Esophagus squamous epithelium (tissue), 5 donors: ENCODE data around the gene E2F4. TPM values are rescaled to one million over a fixed set of nuclear protein-coding genes. Genes with fewer than 3 reads are reported as not detected.

Experiments used
- DNase-seq: peaks from one replicate; lab custom pipeline; 2025; lab: John Stamatoyannopoulos, UW
- H3K27ac ChIP-seq, 4 donors: fragments of 200-600 bp; sonication (generic); one replicate each; pipeline ENCODE4 v1.5.1; 2016 to 2019; ENCODE audit warnings: mild to moderate bottlenecking in 1 of 4
- H3K27me3 ChIP-seq, 4 donors: fragments of 200-600 bp; sonication (generic); 1 replicate in 3 of 4; 2 replicates in 1 of 4; pipeline versions ENCODE4 v1.5.1 to v1.6.0; 2017 to 2021; ENCODE audit warnings: antibody characterized with exemption in 1 of 4
- H3K36me3 ChIP-seq, 3 donors: fragments of 200-600 bp; sonication (generic); one replicate each; pipeline ENCODE4 v1.5.1; 2016 to 2019
- H3K4me1 ChIP-seq, 3 donors: fragments of 200-600 bp; sonication (generic); one replicate each; pipeline ENCODE4 v1.5.1; 2017 to 2019
- H3K4me3 ChIP-seq, 4 donors: fragments of 200-600 bp; sonication (generic); 1 replicate in 3 of 4; 2 replicates in 1 of 4; pipeline ENCODE4 v1.5.1; 2016 to 2019; ENCODE audit warnings: mild to moderate bottlenecking in 2 of 4, moderate library complexity in 1 of 4
- H3K9me3 ChIP-seq, 3 donors: fragments of 200-600 bp; sonication (generic); one replicate each; pipeline ENCODE4 v1.5.1; 2016 to 2019
- POLR2A ChIP-seq, 4 donors: fragments of 450-650 bp; IDR thresholded peaks; one replicate each; pipeline ENCODE4 v1.6.1; 2017; ENCODE audit warnings: antibody characterized with exemption in 4 of 4, mild to moderate bottlenecking in 4 of 4, moderate library complexity in 3 of 4
- WGBS, 2 donors: methylation state at CpG; one replicate each; pipeline ENCODE4 v1.1.5; 2018; 5-methylcytosine and 5-hydroxymethylcytosine counted together
- intact Hi-C: fragments of 100-400 bp; cut with DNase I; formaldehyde crosslinking; loops from one replicate; pipeline ENCODE4 v1.15.0; 2022
- total RNA-seq, 4 donors: library from RNA; depleted of rRNA; stranded (reverse); fragments of >200 nt; gene quantifications; one replicate each; pipeline ENCODE4 v1.1.0, GENCODE V29; 2016
- TF ChIP-seq, protein P1 (sequence below), 6 experiments: fragments of 450-650 bp in 4 of 6; fragments of 200-600 bp in 2 of 6; sonication (generic) in 2 of 6; IDR thresholded peaks; one replicate each; pipeline ENCODE4 v1.5.1; 2016 to 2019; ENCODE audit warnings: antibody characterized with exemption in 6 of 6, mild to moderate bottlenecking in 4 of 6, moderate library complexity in 4 of 6
- donor health status: DM: yes; HTN: yes; CAD: no.

Gene E2F4
- total RNA-seq, 4 donors from 2014 or later = 66.1 to 96.9 (median 81.9) TPM

DNA sequence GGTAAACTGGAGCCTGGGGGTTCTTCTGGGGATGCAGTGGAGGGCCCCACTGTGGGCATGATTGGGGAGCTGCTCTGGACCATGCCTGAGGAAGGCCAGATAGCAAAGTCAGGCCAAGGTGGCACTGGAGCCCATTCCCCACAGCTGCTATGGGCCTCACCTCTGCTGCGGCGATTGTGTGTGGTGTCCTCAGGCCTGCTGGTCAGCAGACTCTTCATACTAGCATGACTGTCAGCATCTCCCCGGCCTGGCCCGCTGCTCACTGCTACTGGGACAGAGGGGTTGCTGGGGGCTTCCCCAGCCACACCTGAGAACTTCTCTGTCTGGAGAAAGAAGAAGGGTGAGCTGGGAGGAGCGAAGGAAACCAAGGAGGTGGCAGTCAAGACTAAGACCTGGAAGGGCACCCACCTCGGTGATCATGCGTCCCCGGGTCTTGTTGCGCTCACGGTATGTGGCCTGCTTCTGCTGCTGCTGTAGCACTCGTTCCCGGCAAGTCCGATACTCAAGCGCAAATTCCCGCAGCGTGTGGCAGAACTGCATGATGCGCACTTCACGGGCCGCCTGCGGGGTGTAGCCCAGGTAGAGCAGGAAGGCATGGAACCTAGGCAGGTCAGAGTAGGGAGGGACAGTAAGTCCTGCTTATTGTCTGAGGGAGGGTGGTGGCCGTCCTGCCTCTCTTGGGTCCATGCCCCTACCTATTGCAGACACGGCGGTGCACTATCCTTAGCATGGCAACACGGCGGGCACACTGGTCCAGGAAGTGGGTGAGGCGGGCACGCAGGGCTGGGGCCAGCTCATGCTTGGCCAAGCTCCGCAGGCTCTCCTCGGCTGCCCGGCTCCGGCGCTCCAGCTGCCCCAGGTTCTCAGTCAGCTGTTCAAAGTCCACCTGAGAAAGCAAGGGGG is 38.2 kb downstream of the E2F4 start:
- TF ChIP-seq, protein P1, sequence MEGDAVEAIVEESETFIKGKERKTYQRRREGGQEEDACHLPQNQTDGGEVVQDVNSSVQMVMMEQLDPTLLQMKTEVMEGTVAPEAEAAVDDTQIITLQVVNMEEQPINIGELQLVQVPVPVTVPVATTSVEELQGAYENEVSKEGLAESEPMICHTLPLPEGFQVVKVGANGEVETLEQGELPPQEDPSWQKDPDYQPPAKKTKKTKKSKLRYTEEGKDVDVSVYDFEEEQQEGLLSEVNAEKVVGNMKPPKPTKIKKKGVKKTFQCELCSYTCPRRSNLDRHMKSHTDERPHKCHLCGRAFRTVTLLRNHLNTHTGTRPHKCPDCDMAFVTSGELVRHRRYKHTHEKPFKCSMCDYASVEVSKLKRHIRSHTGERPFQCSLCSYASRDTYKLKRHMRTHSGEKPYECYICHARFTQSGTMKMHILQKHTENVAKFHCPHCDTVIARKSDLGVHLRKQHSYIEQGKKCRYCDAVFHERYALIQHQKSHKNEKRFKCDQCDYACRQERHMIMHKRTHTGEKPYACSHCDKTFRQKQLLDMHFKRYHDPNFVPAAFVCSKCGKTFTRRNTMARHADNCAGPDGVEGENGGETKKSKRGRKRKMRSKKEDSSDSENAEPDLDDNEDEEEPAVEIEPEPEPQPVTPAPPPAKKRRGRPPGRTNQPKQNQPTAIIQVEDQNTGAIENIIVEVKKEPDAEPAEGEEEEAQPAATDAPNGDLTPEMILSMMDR (IDR thresholded peaks at IDR 0.05) = no peak
- TF ChIP-seq POLR2A (IDR thresholded peaks at IDR 0.05) = no peak
- H3K27me3 ChIP-seq = no peaks in the 10 kb centered on the region
- no peak overlapping the region for H3K4me3 ChIP-seq
- DNase-seq = no peak
- no peaks in the 10 kb centered on the region for H3K9me3 ChIP-seq
- H3K4me1 ChIP-seq = peaks cover 14 to 34% (median 18%) of the 10 kb centered on the region in 3 donors
- intact Hi-C loops = no loop called here
- H3K27ac ChIP-seq = no peak overlapping the region
- 91 to 95% methylated on average over 3 to 17 of the region's 32 CpGs for WGBS, 2 donors
- H3K36me3 ChIP-seq = peaks cover 25 to 70% (median 30%) of the 10 kb centered on the region in 3 donors

DNA sequence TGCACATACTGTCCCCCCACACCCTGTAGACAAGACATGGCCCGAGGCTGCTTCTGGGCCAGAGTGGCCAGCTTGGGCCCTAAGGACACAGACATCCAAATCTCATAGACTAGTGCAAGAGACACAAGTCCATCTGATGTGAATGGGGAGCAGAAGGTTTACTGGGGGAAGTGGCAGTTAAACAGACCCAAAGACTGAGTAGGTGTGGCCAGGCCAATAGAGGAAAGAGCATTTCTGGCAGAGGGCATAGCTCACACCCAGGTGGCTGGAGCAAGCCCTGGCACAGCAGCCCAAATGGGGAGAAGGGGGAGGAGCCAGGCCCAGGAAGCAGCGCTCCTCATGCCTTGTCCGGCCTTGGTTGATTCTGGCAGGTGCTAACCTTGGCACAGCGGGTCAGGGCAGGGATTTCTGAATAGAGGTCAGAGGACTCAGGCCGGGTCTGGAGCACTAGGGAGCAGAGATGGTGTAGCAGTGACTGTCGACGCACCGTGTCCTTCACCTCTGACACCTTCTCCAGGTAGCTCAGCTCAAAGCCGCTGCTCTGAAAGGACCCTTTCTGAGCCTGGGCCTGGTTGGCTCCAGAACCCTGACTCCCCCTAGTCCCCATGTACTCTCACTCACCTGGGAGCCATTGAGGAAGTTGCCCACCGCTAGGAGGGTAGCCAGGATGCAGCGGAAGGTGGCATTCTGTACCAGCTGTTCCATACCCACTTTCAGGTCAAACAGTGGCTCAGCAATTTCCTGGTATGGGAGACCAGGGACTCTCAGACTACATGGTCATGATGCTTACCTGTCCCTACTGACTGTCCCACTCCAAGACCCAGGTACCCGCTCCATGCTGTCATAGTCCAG is 39.1 kb downstream of the E2F4 start:
- WGBS, 2 donors = 83 to 93% methylated on average over 7 of the region's 12 CpGs
- Histone ChIP-seq H3K9me3 (no peaks in the 10 kb centered on the region), H3K27ac (no peak overlapping the region), H3K27me3 (no peaks in the 10 kb centered on the region), H3K4me1 (peaks cover 11 to 30% (median 12%) of the 10 kb centered on the region in 3 donors), H3K4me3 (no peak overlapping the region), H3K36me3 (peaks cover 25 to 79% (median 36%) of the 10 kb centered on the region in 3 donors)
- no peak for TF ChIP-seq POLR2A (IDR thresholded peaks at IDR 0.05)
- TF ChIP-seq, protein P1 (IDR thresholded peaks at IDR 0.05) = no peak
- intact Hi-C loops = no loop called here
- DNase-seq = no peak

DNA sequence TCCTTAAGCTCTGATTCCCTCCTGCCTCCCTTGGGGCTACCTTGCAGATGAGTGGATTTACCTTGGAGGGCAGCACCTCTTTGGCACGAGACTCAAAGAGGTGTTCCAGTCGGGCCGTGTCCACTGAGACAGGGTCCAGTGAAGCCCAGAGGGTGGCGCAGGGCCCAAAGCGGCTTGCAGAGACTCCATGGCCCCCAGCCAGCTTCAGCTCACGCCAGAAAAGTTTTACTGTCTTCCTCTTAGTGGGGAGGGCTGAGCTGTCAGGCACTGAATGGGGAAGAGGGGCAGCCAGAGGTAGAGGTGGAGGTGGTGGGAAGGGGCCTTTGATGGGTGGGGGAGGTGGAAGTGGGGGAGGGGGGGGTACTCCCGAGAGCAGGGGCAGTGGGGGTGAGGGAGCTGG is 41.6 kb downstream of the E2F4 start:
- WGBS, 2 donors = no CpG with 5 or more reads among the region's 7 CpGs
- Histone ChIP-seq H3K36me3 (peaks cover 39 to 98% (median 50%) of the 10 kb centered on the region in 3 donors), H3K9me3 (no peaks in the 10 kb centered on the region), H3K27ac (no peak overlapping the region), H3K4me3 (no peak overlapping the region), H3K4me1 (peaks cover 0 to 10% (median 0%) of the 10 kb centered on the region in 3 donors), H3K27me3 (no peaks in the 10 kb centered on the region)
- DNase-seq = no peak
- TF ChIP-seq POLR2A (IDR thresholded peaks at IDR 0.05) = no peak
- TF ChIP-seq, protein P1 (IDR thresholded peaks at IDR 0.05) = no peak
- intact Hi-C loops = no loop called here

DNA sequence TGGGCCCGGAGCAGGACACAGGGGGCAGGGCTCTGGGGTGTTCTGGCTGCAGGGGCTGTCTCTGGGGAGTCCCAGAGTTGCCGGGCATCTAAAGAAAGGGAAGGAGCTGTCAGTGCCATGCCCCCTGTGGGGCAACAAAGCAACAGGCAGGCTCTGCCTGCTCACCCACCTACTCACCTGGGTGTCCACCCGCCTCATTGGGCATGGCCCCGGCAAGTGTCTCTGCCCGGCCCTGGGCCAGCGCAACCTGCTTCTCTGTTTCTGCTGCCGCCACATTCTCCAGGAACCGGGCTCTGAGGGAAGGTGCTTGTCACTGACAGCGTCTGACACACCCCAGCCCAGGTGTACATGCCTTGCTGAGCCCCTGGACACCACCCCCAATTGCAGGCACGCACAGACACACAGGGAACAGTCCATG is 42.2 kb downstream of the E2F4 start:
- no peak for TF ChIP-seq POLR2A (IDR thresholded peaks at IDR 0.05)
- TF ChIP-seq, protein P1 (IDR thresholded peaks at IDR 0.05) = no peak
- peaks cover 0 to 6% (median 0%) of the 10 kb centered on the region in 3 donors for H3K4me1 ChIP-seq
- H3K27me3 ChIP-seq = no peaks in the 10 kb centered on the region
- WGBS, 2 donors = 94% methylated on average over 7 of the region's 10 CpGs; no CpG with 5 or more reads in 1 of the 2 donors
- H3K9me3 ChIP-seq = no peaks in the 10 kb centered on the region
- no peak for DNase-seq
- H3K27ac ChIP-seq = no peak overlapping the region
- intact Hi-C loops = no loop called here
- H3K36me3 ChIP-seq = peaks cover 33 to 98% (median 48%) of the 10 kb centered on the region in 3 donors
- no peak overlapping the region for H3K4me3 ChIP-seq
